Cardiac fibroblast (primary cell): ENCODE measurements around the gene GLI3.
"Not testable (repeated sequence)": the region's sequence is repeated elsewhere in the genome, so short reads cannot be mapped to it uniquely, and the experiment has no call there.

ENCODE experiments used
- DNase-seq, 2 donors: peaks; one replicate each; pipeline versions ENCODE4 v3.0.0 to v3.0.0-alpha.2; 2010; ENCODE audit warnings: low read depth in 2 of 2
- H3K4me3 ChIP-seq, 2 donors: replicated peaks in 1 of 2; 1 replicate in 1 of 2; 2 replicates in 1 of 2; pipeline ENCODE4 v1.5.1; 2011; ENCODE audit warnings: low read depth in 2 of 2, low read length in 2 of 2, mild to moderate bottlenecking in 2 of 2, moderate library complexity in 1 of 2
- CTCF ChIP-seq: IDR thresholded peaks from one replicate; pipeline ENCODE4 v1.5.1; 2011; ENCODE audit warnings: low read depth, mild to moderate bottlenecking, low read length, inconsistent platforms

Gene GLI3

DNA sequence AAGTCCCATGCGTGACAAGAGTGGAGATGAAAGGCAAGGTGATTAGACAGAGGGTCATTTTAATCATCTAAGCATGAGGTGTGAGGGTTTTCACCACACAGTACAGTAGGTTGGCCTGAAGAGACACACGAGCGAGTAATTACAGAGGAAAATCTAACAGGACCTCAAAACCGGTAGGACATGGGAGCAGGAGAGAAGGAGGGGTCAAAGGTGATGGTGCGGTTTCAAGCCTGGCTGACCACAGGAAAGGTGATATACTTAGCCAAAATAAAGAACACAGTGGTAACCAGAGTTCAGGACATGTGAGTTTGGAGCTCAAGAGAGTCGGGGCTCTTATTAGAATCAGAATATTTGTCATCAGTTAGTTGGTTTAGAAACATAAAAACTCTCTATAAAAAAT, 20.0 kb downstream of the GLI3 start:
- DNase-seq: no peak
- TF ChIP-seq CTCF: no peak
- H3K4me3 ChIP-seq: no peak overlapping the region

DNA sequence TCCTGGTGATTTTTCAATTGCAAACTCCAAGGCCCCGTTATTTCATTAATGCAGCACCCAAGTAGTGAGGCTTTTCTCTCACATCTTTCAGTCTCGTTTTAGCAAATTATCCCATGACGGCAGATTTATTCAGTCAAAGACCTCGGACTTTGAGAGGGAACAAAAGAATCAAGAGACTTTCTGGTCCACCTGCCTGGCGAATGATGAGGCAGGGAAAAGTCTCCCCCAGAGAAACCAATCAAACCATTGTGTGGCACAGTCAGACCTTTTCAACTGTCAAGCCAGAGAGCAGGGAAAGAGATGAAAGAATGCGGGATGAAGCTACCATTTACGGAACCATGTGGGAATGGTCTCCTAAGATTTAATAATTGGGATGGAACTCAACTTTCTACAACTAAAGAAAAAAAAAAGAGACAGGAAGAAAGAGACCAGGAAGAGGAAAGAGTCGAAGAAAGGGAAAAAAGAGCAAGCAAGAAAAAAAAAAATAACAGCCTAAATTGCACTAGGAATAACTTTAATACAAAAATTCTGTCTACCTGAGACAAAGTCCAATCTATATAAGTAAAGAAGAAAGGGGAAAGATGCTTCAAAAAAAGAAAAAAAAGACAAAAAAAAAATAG, 22.8 kb downstream of the GLI3 start:
- TF ChIP-seq CTCF: no peak
- no peak overlapping the region for H3K4me3 ChIP-seq
- DNase-seq: no peak

DNA sequence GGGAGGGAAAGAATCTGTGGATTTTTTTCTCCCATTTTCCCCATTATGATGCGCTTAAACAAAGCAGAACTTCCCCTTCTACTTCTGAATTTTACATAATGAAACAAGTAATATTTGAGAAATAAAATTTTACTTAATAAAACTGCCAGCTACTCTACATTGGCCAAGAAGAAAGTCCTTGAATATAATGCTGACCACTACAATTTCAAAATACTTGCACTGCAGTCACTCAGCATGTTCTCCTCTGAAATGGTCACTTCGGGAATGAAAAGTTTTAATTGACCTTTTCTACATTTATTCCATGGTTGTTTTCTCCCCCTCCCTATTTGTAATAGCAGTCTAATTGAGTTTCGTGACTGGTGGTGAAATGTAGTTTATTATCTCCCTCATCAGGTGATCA, 23.9 kb downstream of the GLI3 start:
- DNase-seq: no peak
- no peak overlapping the region for H3K4me3 ChIP-seq
- no peak for TF ChIP-seq CTCF

DNA sequence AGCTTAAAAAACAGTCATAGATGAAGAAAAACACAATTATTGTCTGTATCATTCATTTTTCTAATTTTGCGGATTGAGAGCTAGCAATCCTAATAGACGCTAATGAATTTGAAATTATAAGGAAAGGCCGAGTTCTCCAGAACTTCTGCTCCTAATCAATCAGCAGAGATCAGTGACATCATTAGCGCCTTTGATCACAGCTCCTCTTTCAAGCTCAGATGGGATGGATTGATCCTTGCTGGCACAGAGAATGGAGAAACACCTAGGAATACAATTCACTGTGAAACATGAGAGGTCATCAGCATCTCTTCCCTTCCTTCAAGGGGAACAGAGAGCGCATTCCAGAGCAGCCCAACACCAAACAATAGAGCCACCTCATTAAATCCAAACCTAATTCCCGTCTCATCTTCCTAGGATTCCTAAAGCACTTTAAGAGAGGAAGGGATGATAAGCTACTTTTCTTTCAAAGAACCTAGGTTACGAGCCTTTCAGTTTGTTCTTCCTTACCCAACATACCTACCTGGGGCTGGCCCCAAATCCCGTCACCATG, 24.4 kb downstream of the GLI3 start:
- no peak overlapping the region for H3K4me3 ChIP-seq
- DNase-seq: no peak
- TF ChIP-seq CTCF: no peak

- TF ChIP-seq CTCF: no peak
- H3K4me3 ChIP-seq: no peak overlapping the region
- peak in 1 of 2 donors; percentile 21 for DNase-seq
Observed at GRCh38 chr7:42211938-42212337, 25.1 kb downstream of the GLI3 start.

DNA sequence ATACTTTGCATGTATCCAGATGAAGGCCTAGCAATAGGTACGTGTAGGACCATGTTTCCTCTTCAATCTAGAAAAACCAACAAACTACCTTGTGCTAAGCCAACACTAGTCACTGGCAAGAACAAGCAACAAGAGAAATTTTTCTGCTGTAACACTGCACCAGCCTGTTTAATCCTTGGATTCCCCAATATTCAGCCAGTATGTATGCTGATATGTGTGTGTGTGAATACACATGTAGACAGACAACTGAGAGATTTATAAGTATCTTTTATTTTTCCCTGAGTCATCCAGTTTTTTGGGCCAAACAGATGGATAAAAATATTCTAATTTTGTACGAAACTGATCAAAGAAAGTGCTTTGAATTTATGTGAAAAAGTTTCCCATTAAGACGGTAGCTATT, 26.2 kb downstream of the GLI3 start:
- no peak for TF ChIP-seq CTCF
- no peak overlapping the region for H3K4me3 ChIP-seq
- DNase-seq: no peak

DNA sequence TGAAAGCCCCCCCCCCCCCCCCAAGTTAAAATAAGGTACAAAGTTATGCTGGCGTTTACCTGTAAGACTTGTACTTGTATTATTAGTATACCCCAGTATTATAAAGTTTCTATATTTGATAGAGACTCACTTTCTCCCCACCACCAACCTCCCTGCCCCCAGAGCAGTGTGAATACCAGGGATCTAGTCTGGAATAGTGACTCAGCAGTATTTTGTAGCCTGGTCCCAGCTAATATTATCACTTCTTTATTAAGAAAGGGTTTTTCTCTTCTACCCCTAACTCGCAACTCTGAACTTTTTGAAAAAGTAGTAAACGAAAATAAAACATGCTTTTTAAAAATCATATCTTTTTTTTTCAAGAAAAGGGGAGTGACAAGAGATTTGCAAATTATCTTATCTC, 26.7 kb downstream of the GLI3 start:
- no peak for TF ChIP-seq CTCF
- no peak for DNase-seq
- H3K4me3 ChIP-seq: no peak overlapping the region

DNA sequence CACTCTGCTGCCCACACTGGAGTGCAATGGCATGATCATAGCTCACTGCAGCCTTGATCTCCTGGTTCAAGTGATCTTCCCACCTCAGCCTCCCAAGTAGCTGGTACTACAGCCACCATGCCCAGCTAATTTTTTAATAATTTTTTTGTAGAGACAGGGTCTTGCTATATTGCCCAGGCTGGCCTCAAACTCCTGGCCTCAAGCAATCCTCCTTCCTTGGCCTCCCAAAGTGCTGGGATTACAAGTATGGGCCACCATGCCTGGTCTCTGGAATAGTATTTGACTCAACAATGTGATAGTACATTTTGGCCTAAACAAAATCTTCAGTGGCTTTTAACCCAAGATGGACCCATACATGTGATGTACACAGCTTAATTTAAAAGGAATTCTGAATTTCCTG, 27.9 kb downstream of the GLI3 start:
- not testable (repeated sequence) for H3K4me3 ChIP-seq, DNase-seq
